Keratinocyte (primary cell): ENCODE results near the gene THAP10. TPM values are rescaled to one million over a fixed set of nuclear protein-coding genes. Genes with fewer than 3 reads are reported as not detected.

Experiments used
- DNase-seq: peaks from one replicate; pipeline ENCODE4 v3.0.0-alpha.2; 2011; ENCODE audit warnings: low read depth, missing footprints, low spot score
- FAIRE-seq: peaks from 2 replicates; lab custom pipeline; 2011; peaks lifted over from hg19 to GRCh38; lab: Jason Lieb, UNC
- H2AFZ ChIP-seq: 2 replicates; pipeline ENCODE4 v1.6.0; 2012; ENCODE audit warnings: low read length, control low read depth, inconsistent platforms; ENCODE audit not compliant: control insufficient read depth
- H3K27ac ChIP-seq: 2 replicates; pipeline ENCODE4 v1.5.1; 2011; ENCODE audit warnings: low read length; ENCODE audit not compliant: control insufficient read depth, insufficient read depth
- H3K27me3 ChIP-seq: 3 replicates; pipeline ENCODE4 v1.6.0; 2011; ENCODE audit warnings: low read length; ENCODE audit not compliant: control insufficient read depth, insufficient read depth; ENCODE audit errors: extremely low read depth
- H3K36me3 ChIP-seq, 2 experiments: 2 replicates in 1 of 2; 3 replicates in 1 of 2; pipeline ENCODE4 v1.5.1; 2011; ENCODE audit warnings: low read length in 2 of 2, mild to moderate bottlenecking in 1 of 2; ENCODE audit not compliant: control insufficient read depth in 2 of 2, insufficient read depth in 2 of 2; ENCODE audit errors: extremely low read depth in 1 of 2
- H3K4me1 ChIP-seq: 3 replicates; pipeline ENCODE4 v1.5.1; 2011; ENCODE audit warnings: low read length; ENCODE audit not compliant: control insufficient read depth, insufficient read depth; ENCODE audit errors: extremely low read depth
- H3K4me2 ChIP-seq: 3 replicates; pipeline ENCODE4 v1.6.0; 2011; ENCODE audit warnings: low read depth, low read length; ENCODE audit not compliant: control insufficient read depth, insufficient read depth; ENCODE audit errors: extremely low read depth
- H3K4me3 ChIP-seq, 3 experiments: fragments of 200-600 bp in 1 of 3; sonication (generic) in 1 of 3; 2 replicates in 2 of 3; 3 replicates in 1 of 3; pipeline ENCODE4 v1.5.1; 2011 to 2016; ENCODE audit warnings: low read length in 3 of 3, mild to moderate bottlenecking in 3 of 3, control low read depth in 2 of 3, inconsistent platforms in 1 of 3, low read depth in 1 of 3, mixed read lengths in 1 of 3, mixed run types in 1 of 3, moderate library complexity in 1 of 3; ENCODE audit not compliant: control insufficient read depth in 2 of 3, insufficient read depth in 2 of 3; ENCODE audit errors: extremely low read depth in 1 of 3
- H3K79me2 ChIP-seq: 2 replicates; pipeline ENCODE4 v1.6.0; 2012; ENCODE audit warnings: low read length; ENCODE audit not compliant: control insufficient read depth, insufficient read depth
- H3K9ac ChIP-seq: 3 replicates; pipeline ENCODE4 v1.6.0; 2011; ENCODE audit warnings: low read length; ENCODE audit not compliant: control insufficient read depth, insufficient read depth; ENCODE audit errors: extremely low read depth
- H3K9me1 ChIP-seq: 3 replicates; pipeline ENCODE4 v1.6.0; 2011; ENCODE audit warnings: low read length; ENCODE audit not compliant: control insufficient read depth, insufficient read depth; ENCODE audit errors: extremely low read depth
- H3K9me3 ChIP-seq: 2 replicates; pipeline ENCODE4 v1.5.1; 2012; ENCODE audit warnings: low read depth, low read length; ENCODE audit not compliant: control insufficient read depth
- H4K20me1 ChIP-seq: 3 replicates; pipeline ENCODE4 v1.6.0; 2011; ENCODE audit warnings: low read length; ENCODE audit not compliant: control insufficient read depth, insufficient read depth; ENCODE audit errors: extremely low read depth
- EZH2 ChIP-seq: IDR thresholded peaks from one replicate; pipeline ENCODE4 v1.6.1; 2012; ENCODE audit warnings: inconsistent platforms, mild to moderate bottlenecking, low read length, moderate library complexity
- dilution Hi-C: fragments of 300-500 bp; cut with MboI; formaldehyde crosslinking; loops from one replicate; pipeline ENCODE4 v1.7.0; 2020; ENCODE audit warnings: low sequenced_read_pairs; ENCODE audit not compliant: extremely low pct_ligation_motif_present
- polyA plus RNA-seq, 5 experiments: library from polyadenylated mRNA; depleted of rRNA in 3 of 5; stranded (reverse) in 3 of 5; stranded (forward) in 1 of 5; unstranded in 1 of 5; fragments of >200 nt; gene quantifications; 1 replicate in 1 of 5; 2 replicates in 3 of 5; 3 replicates in 1 of 5; pipeline versions ENCODE4 v1.2.1 to v1.2.3, GENCODE V29; 2011 to 2012; ENCODE audit warnings: missing spikeins in 2 of 5, low read depth in 1 of 5, low replicate concordance in 1 of 5
- TF ChIP-seq, protein P1 (sequence below), 3 experiments: IDR thresholded peaks in 1 of 3; conservative IDR thresholded peaks in 1 of 3; optimal IDR thresholded peaks in 1 of 3; 2 replicates in 2 of 3; 3 replicates in 1 of 3; pipeline versions ENCODE3 to v1.5.1; 2011; ENCODE audit warnings: low read length in 3 of 3, mild to moderate bottlenecking in 3 of 3, moderate library complexity in 2 of 3, control low read depth in 1 of 3, inconsistent platforms in 1 of 3; ENCODE audit not compliant: insufficient read depth in 2 of 3; ENCODE audit errors: extremely low read depth in 1 of 3

THAP10 gene
- polyA plus RNA-seq, 1 donor (not counting 4 experiments of a cell fraction or from before 2014, with no cell fraction given): 3.1 TPM

- no peak overlapping the region for H3K27ac ChIP-seq
- H3K9me1 ChIP-seq: no peaks in the 10 kb centered on the region
- FAIRE-seq (no peak), DNase-seq (no peak)
- H3K9ac ChIP-seq: no peak overlapping the region
- H3K79me2 ChIP-seq: no peaks in the 10 kb centered on the region
- peaks cover 7 to 20% of the 10 kb centered on the region in 2 experiments for H3K36me3 ChIP-seq
- H3K9me3 ChIP-seq: no peaks in the 10 kb centered on the region
- dilution Hi-C loops: no loop called here
- no peak overlapping the region for H2AFZ ChIP-seq
- no peak overlapping the region for H3K4me3 ChIP-seq
- peaks cover 16% of the 10 kb centered on the region for H3K4me1 ChIP-seq
- TF ChIP-seq, protein P1, sequence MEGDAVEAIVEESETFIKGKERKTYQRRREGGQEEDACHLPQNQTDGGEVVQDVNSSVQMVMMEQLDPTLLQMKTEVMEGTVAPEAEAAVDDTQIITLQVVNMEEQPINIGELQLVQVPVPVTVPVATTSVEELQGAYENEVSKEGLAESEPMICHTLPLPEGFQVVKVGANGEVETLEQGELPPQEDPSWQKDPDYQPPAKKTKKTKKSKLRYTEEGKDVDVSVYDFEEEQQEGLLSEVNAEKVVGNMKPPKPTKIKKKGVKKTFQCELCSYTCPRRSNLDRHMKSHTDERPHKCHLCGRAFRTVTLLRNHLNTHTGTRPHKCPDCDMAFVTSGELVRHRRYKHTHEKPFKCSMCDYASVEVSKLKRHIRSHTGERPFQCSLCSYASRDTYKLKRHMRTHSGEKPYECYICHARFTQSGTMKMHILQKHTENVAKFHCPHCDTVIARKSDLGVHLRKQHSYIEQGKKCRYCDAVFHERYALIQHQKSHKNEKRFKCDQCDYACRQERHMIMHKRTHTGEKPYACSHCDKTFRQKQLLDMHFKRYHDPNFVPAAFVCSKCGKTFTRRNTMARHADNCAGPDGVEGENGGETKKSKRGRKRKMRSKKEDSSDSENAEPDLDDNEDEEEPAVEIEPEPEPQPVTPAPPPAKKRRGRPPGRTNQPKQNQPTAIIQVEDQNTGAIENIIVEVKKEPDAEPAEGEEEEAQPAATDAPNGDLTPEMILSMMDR (optimal IDR thresholded peaks at IDR 0.05 in 1 of 3, IDR thresholded peaks at IDR 0.05 in 1 of 3, conservative IDR thresholded peaks at IDR 0.05 in 1 of 3; ENCODE audit: extremely low read depth in 1 of 3, insufficient read depth in 2 of 3, low read length in 3 of 3): no peak
- TF ChIP-seq EZH2: no peak
- H3K27me3 ChIP-seq: no peaks in the 10 kb centered on the region
- no peaks in the 10 kb centered on the region for H4K20me1 ChIP-seq
- H3K4me2 ChIP-seq: no peak overlapping the region
These were observed 54.8 kb downstream of the THAP10 start for GRCh38 chr15:70837476-70837875.

DNA sequence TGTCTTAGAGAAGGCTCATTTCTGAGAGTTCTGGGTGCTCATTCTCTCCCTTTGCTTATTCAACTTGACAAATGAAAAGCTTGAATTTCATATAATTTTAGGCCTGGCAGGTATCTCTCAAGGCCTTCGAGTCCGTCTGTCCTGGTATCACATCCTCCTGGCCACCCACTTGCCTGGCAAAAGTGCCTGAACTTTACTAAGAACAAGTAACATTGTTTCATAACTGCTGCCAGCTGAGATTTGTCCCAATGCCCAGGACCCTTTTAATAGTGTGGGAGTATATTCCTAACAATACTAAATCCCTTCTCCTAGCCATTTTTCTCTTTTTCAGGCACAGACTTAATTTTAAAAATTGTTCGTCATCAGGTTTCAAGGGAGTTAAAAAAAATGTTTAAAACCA lies 56.4 kb downstream of the THAP10 start:
- no peak overlapping the region for H3K27ac ChIP-seq
- DNase-seq: no peak

More for the DNA sequence above, 56.4 kb downstream of the THAP10 start:
- H3K4me2 ChIP-seq: no peak overlapping the region
- no peak overlapping the region for H3K9ac ChIP-seq
- H3K9me3 ChIP-seq: no peaks in the 10 kb centered on the region
- TF ChIP-seq EZH2: no peak
- TF ChIP-seq, protein P1 (optimal IDR thresholded peaks at IDR 0.05 in 1 of 3, IDR thresholded peaks at IDR 0.05 in 1 of 3, conservative IDR thresholded peaks at IDR 0.05 in 1 of 3; ENCODE audit: extremely low read depth in 1 of 3, insufficient read depth in 2 of 3, low read length in 3 of 3): no peak
- FAIRE-seq: no peak
- H3K9me1 ChIP-seq: no peaks in the 10 kb centered on the region
- no peaks in the 10 kb centered on the region for H3K27me3 ChIP-seq
- no peaks in the 10 kb centered on the region for H4K20me1 ChIP-seq
- H3K4me3 ChIP-seq: no peak overlapping the region
- peaks cover 16% of the 10 kb centered on the region for H3K4me1 ChIP-seq
- H3K36me3 ChIP-seq: peaks cover 8 to 24% of the 10 kb centered on the region in 2 experiments
- dilution Hi-C loops: no loop called here
- no peak overlapping the region for H2AFZ ChIP-seq
- no peaks in the 10 kb centered on the region for H3K79me2 ChIP-seq
